Nephron (organoid): Measurements from ENCODE around the gene ACSL6.
"Not testable (repeated sequence)": the region's sequence is repeated elsewhere in the genome, so short reads cannot be mapped to it uniquely, and the experiment has no call there.

Source experiments
- H3K27ac Mint-ChIP-seq, 3 experiments: 2 replicates each; pipeline ENCODE4 v1.8.0; 2020; ENCODE audit warnings: mixed read lengths in 3 of 3, mild to moderate bottlenecking in 2 of 3, moderate library complexity in 1 of 3
- H3K27me3 Mint-ChIP-seq: 2 replicates; pipeline ENCODE4 v1.8.0; 2021; ENCODE audit warnings: low read depth, mild to moderate bottlenecking, moderate library complexity, mixed read lengths
- H3K36me3 Mint-ChIP-seq: 2 replicates; pipeline ENCODE4 v1.8.0; 2020; ENCODE audit warnings: low read depth, mixed read lengths
- H3K4me1 Mint-ChIP-seq: 2 replicates; pipeline ENCODE4 v1.8.0; 2020; ENCODE audit warnings: mixed read lengths
- H3K4me3 Mint-ChIP-seq, 3 experiments: 2 replicates each; pipeline ENCODE4 v1.8.0; 2020; ENCODE audit warnings: mild to moderate bottlenecking in 3 of 3, mixed read lengths in 3 of 3, moderate library complexity in 2 of 3
- H3K9me3 Mint-ChIP-seq: 2 replicates; pipeline ENCODE4 v1.8.0; 2020; ENCODE audit warnings: mixed read lengths
- CTCF ChIP-seq, 3 experiments: fragments of 200-600 bp; sonication (generic); IDR thresholded peaks; one replicate each; pipeline ENCODE4 v1.5.0; 2021; ENCODE audit warnings: antibody characterized with exemption in 3 of 3; ENCODE audit not compliant: unreplicated experiment in 3 of 3

Gene ACSL6

GRCh38 chr5:131913603-131914002 lies 97.9 kb downstream of the ACSL6 start:
- Mint-ChIP-seq H3K27me3 (no peaks in the 10 kb centered on the region), H3K36me3 (no peaks in the 10 kb centered on the region), H3K4me3 (no peak overlapping the region)

GRCh38 chr5:131906668-131907067 lies 104.8 kb downstream of the ACSL6 start:
- no peak overlapping the region for H3K27ac Mint-ChIP-seq
- peaks cover 12% of the 10 kb centered on the region for H3K9me3 Mint-ChIP-seq
- H3K4me1 Mint-ChIP-seq, result no peaks in the 10 kb centered on the region
- H3K36me3 Mint-ChIP-seq, result no peaks in the 10 kb centered on the region
- H3K4me3 Mint-ChIP-seq, result no peak overlapping the region
- no peak for TF ChIP-seq CTCF (IDR thresholded peaks at IDR 0.05; ENCODE audit: unreplicated experiment in 3 of 3)
- no peaks in the 10 kb centered on the region for H3K27me3 Mint-ChIP-seq

More at GRCh38 chr5:131913603-131914002, 97.9 kb downstream of the ACSL6 start:
- Mint-ChIP-seq H3K27ac (no peak overlapping the region), H3K4me1 (no peaks in the 10 kb centered on the region), H3K9me3 (no peaks in the 10 kb centered on the region)
- no peak for TF ChIP-seq CTCF (IDR thresholded peaks at IDR 0.05; ENCODE audit: unreplicated experiment in 3 of 3)

- not testable (repeated sequence) for H3K27me3 Mint-ChIP-seq, H3K27ac Mint-ChIP-seq, H3K4me3 Mint-ChIP-seq, H3K4me1 Mint-ChIP-seq, H3K36me3 Mint-ChIP-seq
- H3K9me3 Mint-ChIP-seq, result peaks cover 19% of the 10 kb centered on the region
These were observed 109.2 kb downstream of the ACSL6 start for GRCh38 chr5:131902266-131902665.
